Body of pancreas (tissue), 4 donors: ENCODE measurements around the gene GNAT3.

Experiments
- CTCF ChIP-seq, 7 experiments: fragments of 450-650 bp in 4 of 7; fragments of 200-600 bp in 3 of 7; sonication (generic) in 3 of 7; IDR thresholded peaks; one replicate each; pipeline ENCODE4 v1.5.1; 2016 to 2019; ENCODE audit warnings: antibody characterized with exemption in 7 of 7
- POLR2A ChIP-seq, 3 donors: fragments of 450-650 bp; IDR thresholded peaks; one replicate each; pipeline ENCODE4 v1.6.1; 2016; ENCODE audit warnings: antibody characterized with exemption in 3 of 3, mild to moderate bottlenecking in 2 of 3

GRCh38 chr7:80410081-80410480, 101.8 kb downstream of the GNAT3 start:
- TF ChIP-seq CTCF (IDR thresholded peaks at IDR 0.05) (no peak), POLR2A (IDR thresholded peaks at IDR 0.05) (no peak)
